Measurements from ENCODE around the gene FRMD3. TPM values are rescaled to one million over a fixed set of nuclear protein-coding genes. Genes with fewer than 3 reads are reported as not detected.

FRMD3 gene
- total RNA-seq, 1 donor from 2014 or later: 0.40 TPM

DNA sequence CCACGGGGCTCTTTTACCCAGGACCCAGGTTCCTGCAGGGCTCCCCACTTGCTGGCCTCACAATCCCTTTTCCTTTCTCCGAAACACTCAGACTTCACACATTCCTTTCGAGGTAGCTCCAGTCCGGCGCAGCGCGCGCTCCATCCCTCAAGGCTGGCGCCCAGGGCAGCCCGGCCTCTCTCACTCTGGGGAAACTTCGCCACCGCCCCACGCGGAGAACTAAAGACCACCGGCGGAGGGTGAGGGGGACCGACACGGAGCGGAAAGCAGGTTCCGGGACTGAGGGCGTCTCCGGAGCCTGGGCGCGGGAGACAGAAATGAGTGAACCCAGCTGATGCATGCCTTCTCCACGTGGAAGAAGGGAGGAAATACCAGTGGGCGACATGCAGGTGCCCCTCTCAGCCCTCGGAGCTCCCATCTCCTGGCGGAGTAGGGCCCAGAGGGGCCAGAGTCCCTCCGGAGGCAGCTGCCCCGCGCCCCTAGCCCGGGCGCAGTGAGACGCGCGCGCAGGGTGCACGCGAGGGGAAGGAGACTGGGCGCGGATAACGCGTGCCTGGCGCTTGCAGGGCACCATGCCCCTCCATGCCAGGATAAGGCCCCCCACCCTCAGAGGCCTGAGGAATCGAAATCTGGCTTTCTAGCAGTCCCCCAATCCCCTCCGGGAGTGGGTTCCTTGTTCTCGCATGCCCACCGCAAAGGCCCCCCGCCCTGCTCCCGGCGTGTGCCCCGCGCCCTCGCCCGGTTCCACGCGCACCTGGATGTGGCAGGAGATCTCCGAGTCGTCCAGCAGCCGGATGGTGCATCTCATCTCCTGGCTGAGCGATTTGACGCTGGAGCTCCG is 650 bp downstream of the FRMD3 start:
- no peaks in the 10 kb centered on the region for H3K36me3 Mint-ChIP-seq
- TF ChIP-seq, protein P1, sequence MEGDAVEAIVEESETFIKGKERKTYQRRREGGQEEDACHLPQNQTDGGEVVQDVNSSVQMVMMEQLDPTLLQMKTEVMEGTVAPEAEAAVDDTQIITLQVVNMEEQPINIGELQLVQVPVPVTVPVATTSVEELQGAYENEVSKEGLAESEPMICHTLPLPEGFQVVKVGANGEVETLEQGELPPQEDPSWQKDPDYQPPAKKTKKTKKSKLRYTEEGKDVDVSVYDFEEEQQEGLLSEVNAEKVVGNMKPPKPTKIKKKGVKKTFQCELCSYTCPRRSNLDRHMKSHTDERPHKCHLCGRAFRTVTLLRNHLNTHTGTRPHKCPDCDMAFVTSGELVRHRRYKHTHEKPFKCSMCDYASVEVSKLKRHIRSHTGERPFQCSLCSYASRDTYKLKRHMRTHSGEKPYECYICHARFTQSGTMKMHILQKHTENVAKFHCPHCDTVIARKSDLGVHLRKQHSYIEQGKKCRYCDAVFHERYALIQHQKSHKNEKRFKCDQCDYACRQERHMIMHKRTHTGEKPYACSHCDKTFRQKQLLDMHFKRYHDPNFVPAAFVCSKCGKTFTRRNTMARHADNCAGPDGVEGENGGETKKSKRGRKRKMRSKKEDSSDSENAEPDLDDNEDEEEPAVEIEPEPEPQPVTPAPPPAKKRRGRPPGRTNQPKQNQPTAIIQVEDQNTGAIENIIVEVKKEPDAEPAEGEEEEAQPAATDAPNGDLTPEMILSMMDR (IDR thresholded peaks at IDR 0.05; ENCODE audit: unreplicated experiment): no peak
- H3K9me3 Mint-ChIP-seq: no peaks in the 10 kb centered on the region
- no peak for DNase-seq (ENCODE audit: low spot score in 2 of 2, unreplicated experiment in 2 of 2)
- H3K4me1 Mint-ChIP-seq: peaks cover 4% of the 10 kb centered on the region
- H3K27me3 Mint-ChIP-seq (ENCODE audit: low read depth): peaks cover 95% of the 10 kb centered on the region
- H3K4me3 Mint-ChIP-seq: peak overlapping the region; percentile 59
- H3K27ac Mint-ChIP-seq: no peak overlapping the region

DNA sequence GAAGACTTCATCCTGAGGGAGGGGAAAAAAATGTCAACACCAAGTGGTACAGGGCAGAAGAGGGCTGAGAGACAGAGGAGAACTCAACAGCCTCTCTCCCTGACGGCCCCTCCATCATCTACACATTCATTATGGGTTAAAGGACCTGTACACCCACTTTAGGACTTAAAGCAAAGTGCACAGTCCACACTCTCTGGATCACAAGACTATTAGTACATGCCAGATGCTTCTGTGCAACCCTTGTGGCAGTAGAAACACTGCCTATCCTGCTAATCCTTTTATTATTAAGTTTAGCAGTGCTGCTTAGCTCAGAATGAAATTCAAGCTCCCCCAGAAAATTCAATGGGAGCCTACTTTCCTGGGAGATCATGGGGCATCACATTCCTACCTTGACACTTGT is 1.9 kb downstream of the FRMD3 start:
- TF ChIP-seq, protein P1 (IDR thresholded peaks at IDR 0.05; ENCODE audit: unreplicated experiment): no peak
- Mint-ChIP-seq H3K4me1 (peaks cover 4% of the 10 kb centered on the region), H3K4me3 (no peak overlapping the region), H3K27ac (no peak overlapping the region), H3K27me3 (ENCODE audit: low read depth) (peaks cover 90% of the 10 kb centered on the region), H3K9me3 (no peaks in the 10 kb centered on the region), H3K36me3 (no peaks in the 10 kb centered on the region)
- no peak for DNase-seq (ENCODE audit: low spot score in 2 of 2, unreplicated experiment in 2 of 2)

DNA sequence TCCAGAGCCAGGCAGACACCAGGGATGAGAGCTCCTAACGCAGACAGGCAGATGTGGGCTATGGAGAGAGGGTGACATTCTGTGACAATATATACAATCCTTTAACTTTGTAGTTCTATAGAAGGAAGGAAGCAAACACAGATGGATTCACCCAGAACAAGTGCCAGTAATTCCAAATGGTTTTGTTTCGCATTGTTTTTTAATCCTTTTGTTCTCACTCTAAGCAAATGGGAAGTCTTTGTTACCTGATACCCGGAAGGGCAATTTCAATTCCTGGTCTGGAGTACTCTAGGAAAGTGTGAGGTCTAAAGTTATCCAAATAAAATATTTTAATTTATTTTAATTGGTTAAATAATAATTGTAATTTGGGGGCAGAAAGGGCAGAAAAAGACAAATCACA is 2.5 kb downstream of the FRMD3 start:
- Mint-ChIP-seq H3K36me3 (no peaks in the 10 kb centered on the region), H3K4me3 (no peak overlapping the region), H3K4me1 (peaks cover 4% of the 10 kb centered on the region), H3K27ac (no peak overlapping the region), H3K27me3 (ENCODE audit: low read depth) (peaks cover 89% of the 10 kb centered on the region), H3K9me3 (no peaks in the 10 kb centered on the region)
- no peak for DNase-seq (ENCODE audit: low spot score in 2 of 2, unreplicated experiment in 2 of 2)
- TF ChIP-seq, protein P1 (IDR thresholded peaks at IDR 0.05; ENCODE audit: unreplicated experiment): no peak

DNA sequence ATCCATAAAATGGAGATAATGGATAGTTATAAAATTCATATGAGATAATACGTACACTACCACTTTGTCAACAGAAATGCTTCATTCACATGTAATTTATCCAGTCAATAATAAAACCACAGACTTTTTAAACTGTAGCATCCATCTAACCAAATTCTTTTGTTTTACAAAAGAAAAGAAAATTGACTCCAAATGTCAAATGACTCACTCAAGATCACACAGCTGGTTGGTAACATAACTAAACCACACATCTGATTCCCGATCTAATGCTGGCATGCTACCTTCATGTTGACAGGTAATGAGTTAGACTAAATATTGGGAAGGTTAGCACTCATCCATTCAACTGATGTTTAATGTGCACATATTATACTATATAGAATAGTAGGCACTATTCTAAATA is 4.9 kb downstream of the FRMD3 start:
- H3K4me3 Mint-ChIP-seq: no peak overlapping the region
- H3K27me3 Mint-ChIP-seq (ENCODE audit: low read depth): peaks cover 67% of the 10 kb centered on the region
- TF ChIP-seq, protein P1 (IDR thresholded peaks at IDR 0.05; ENCODE audit: unreplicated experiment): no peak

DNA sequence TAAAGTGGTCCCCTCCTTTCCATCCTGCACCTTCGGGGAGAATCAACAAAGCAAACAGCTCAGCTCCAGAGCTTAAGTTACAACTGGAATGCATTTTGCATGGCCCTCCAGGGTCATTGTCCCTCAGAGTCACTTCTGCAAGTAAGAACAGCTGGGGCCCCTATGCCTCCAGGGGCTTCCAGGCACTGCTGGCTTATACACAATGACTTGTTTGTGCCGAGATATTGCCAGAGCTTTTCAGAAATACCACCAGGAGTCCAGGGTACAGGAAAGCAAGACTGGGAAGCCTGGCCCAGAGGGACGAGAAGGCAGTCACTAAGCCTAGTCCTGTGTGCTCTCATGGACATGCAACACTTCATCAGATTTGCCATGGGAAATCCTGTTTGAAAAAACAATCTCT is 11.3 kb downstream of the FRMD3 start:
- TF ChIP-seq, protein P1 (IDR thresholded peaks at IDR 0.05; ENCODE audit: unreplicated experiment): no peak
- no peak for DNase-seq (ENCODE audit: low spot score in 2 of 2, unreplicated experiment in 2 of 2)
- peaks cover 35% of the 10 kb centered on the region for H3K27me3 Mint-ChIP-seq (ENCODE audit: low read depth)
- no peak overlapping the region for H3K27ac Mint-ChIP-seq
- no peaks in the 10 kb centered on the region for H3K36me3 Mint-ChIP-seq
- no peak overlapping the region for H3K4me3 Mint-ChIP-seq
- H3K9me3 Mint-ChIP-seq: peaks cover 13% of the 10 kb centered on the region
- H3K4me1 Mint-ChIP-seq: no peaks in the 10 kb centered on the region

More for the DNA sequence above, 4.9 kb downstream of the FRMD3 start:
- DNase-seq (ENCODE audit: low spot score in 2 of 2, unreplicated experiment in 2 of 2): no peak
- no peak overlapping the region for H3K27ac Mint-ChIP-seq
- H3K36me3 Mint-ChIP-seq: no peaks in the 10 kb centered on the region
- peaks cover 13% of the 10 kb centered on the region for H3K9me3 Mint-ChIP-seq
- H3K4me1 Mint-ChIP-seq: peaks cover 4% of the 10 kb centered on the region
